GM12878 (cell line): ENCODE data around the gene FXYD1. TPM values are rescaled to one million over a fixed set of nuclear protein-coding genes. Genes with fewer than 3 reads are reported as not detected.

Experiments used
- ATF2 ChIP-seq: IDR thresholded peaks from 2 replicates; pipeline ENCODE4 v1.6.1; 2012; ENCODE audit warnings: low read length, inconsistent platforms
- ATF3 ChIP-seq: IDR thresholded peaks from 2 replicates; pipeline ENCODE4 v1.6.1; 2011; ENCODE audit warnings: low read depth, mild to moderate bottlenecking, low read length, moderate library complexity, borderline replicate concordance; ENCODE audit errors: extremely low read depth
- ATF7 ChIP-seq: fragments of 450-650 bp; IDR thresholded peaks from 2 replicates; pipeline ENCODE4 v1.6.1; 2016; ENCODE audit warnings: low read depth, mild to moderate bottlenecking
- BMI1 ChIP-seq: fragments of 450-650 bp; IDR thresholded peaks from 2 replicates; pipeline ENCODE4 v1.6.1; 2016; ENCODE audit warnings: mild to moderate bottlenecking, moderate library complexity, borderline replicate concordance
- CEBPZ ChIP-seq: fragments of 150-350 bp; IDR thresholded peaks from 2 replicates; pipeline ENCODE4 v1.6.1; 2016; ENCODE audit warnings: low read depth, low read length
- EP300 ChIP-seq, 2 experiments: fragments of 150-350 bp in 1 of 2; IDR thresholded peaks; 2 replicates each; pipeline ENCODE4 v1.6.1; 2011 to 2012; ENCODE audit warnings: low read depth in 2 of 2, low read length in 2 of 2, borderline replicate concordance in 1 of 2, improper control_type of control experiment in 1 of 2, inconsistent platforms in 1 of 2; ENCODE audit not compliant: control insufficient read depth in 1 of 2
- EZH2 ChIP-seq: IDR thresholded peaks from 2 replicates; pipeline ENCODE4 v1.6.1; 2012; ENCODE audit warnings: low read depth, mild to moderate bottlenecking, control low read depth, inconsistent platforms, low read length, borderline replicate concordance; ENCODE audit not compliant: control insufficient read depth
- FOXM1 ChIP-seq: IDR thresholded peaks from 2 replicates; pipeline ENCODE4 v1.6.1; 2012; ENCODE audit warnings: low read depth, mild to moderate bottlenecking, inconsistent platforms, low read length, moderate library complexity
- IKZF1 ChIP-seq: fragments of 450-650 bp; conservative IDR thresholded peaks from 2 replicates; pipeline ENCODE4 v1.6.1; 2017; ENCODE audit warnings: antibody characterized with exemption, mild to moderate bottlenecking
- IKZF2 ChIP-seq, 2 experiments: fragments of 450-650 bp; IDR thresholded peaks; 2 replicates each; pipeline ENCODE4 v1.6.1; 2017; ENCODE audit warnings: mild to moderate bottlenecking in 2 of 2, moderate library complexity in 2 of 2
- MAX ChIP-seq: IDR thresholded peaks from 2 replicates; pipeline ENCODE4 v1.6.1; 2012; ENCODE audit warnings: low read depth, low read length, improper control_type of control experiment
- MEF2B ChIP-seq: fragments of 450-650 bp; IDR thresholded peaks from 2 replicates; pipeline ENCODE4 v1.6.1; 2018; ENCODE audit warnings: mild to moderate bottlenecking, moderate library complexity; ENCODE audit not compliant: partially characterized antibody, poor library complexity, severe bottlenecking
- RBBP5 ChIP-seq: fragments of 200-600 bp; sonication (generic); conservative IDR thresholded peaks from 2 replicates; pipeline ENCODE4 v1.6.1; 2016
- RFX5 ChIP-seq: IDR thresholded peaks from 2 replicates; pipeline ENCODE4 v1.6.1; 2011; ENCODE audit warnings: low read depth, low read length, improper control_type of control experiment
- SMARCA5 ChIP-seq: fragments of 450-650 bp; IDR thresholded peaks from 2 replicates; pipeline ENCODE4 v1.6.1; 2017; ENCODE audit warnings: mild to moderate bottlenecking
- YBX1 ChIP-seq: fragments of 450-650 bp; IDR thresholded peaks from 2 replicates; pipeline ENCODE4 v1.6.1; 2016; ENCODE audit warnings: antibody characterized with exemption
- polyA plus RNA-seq, 11 experiments: library from polyadenylated mRNA; depleted of rRNA in 4 of 11; unstranded in 6 of 11; stranded (reverse) in 5 of 11; fragments of >200 nt; fragmentation: Nextera tagmentation in 4 of 11; fragmentation: Illumina TruSeq in 1 of 11; extraction: Ambion mirVana in 4 of 11; extraction: Trizol in 1 of 11; gene quantifications; 1 replicate in 1 of 11; 2 replicates in 10 of 11; pipeline versions ENCODE4 v1.2.1 to v1.2.3, GENCODE V29; 2011 to 2016; ENCODE audit warnings: inconsistent platforms in 2 of 11, missing spikeins in 2 of 11, low read depth in 1 of 11
- total RNA-seq, 4 experiments: library from RNA; depleted of rRNA in 3 of 4; stranded (reverse); fragments of >200 nt in 3 of 4; fragmentation: Illumina TruSeq in 1 of 4; extraction: Trizol in 1 of 4; gene quantifications; 2 replicates each; pipeline versions ENCODE4 v1.2.1 to v1.2.3, GENCODE V29; 2013 to 2021
- TF ChIP-seq, protein P1 (sequence below): fragments of 450-650 bp; IDR thresholded peaks from 2 replicates; pipeline ENCODE4 v1.6.1; 2017; ENCODE audit warnings: antibody characterized with exemption, mild to moderate bottlenecking, moderate library complexity
- TF ChIP-seq, protein P2 (sequence below): IDR thresholded peaks from 2 replicates; pipeline ENCODE4 v1.6.1; 2011; ENCODE audit warnings: borderline replicate concordance, low read depth, mild to moderate bottlenecking, moderate library complexity, mixed read lengths, low read length; ENCODE audit not compliant: insufficient read depth; ENCODE audit errors: extremely low read length

FXYD1 gene
- total and polyA plus RNA-seq, 10 of the 15 experiments (the other 5 are each of a cell fraction or from before 2014, with no cell fraction given) = 0.34 to 1.2 (median 0.49) TPM; not detected in 4

- TF ChIP-seq BMI1 (peak; percentile 29; the same call in 1 of the 2 replicates), EZH2 (no peak), ATF2 (no peak), RFX5 (no peak), SMARCA5 (no peak), EP300 (IDR thresholded peaks at IDR 0.05; ENCODE audit: borderline replicate concordance in 1 of 2, control insufficient read depth in 1 of 2, low read depth in 2 of 2, low read length in 2 of 2) (peak in 1 of 2 experiments; percentile 28; a peak in 1 of 4 replicates), ATF7 (no peak), YBX1 (no peak), MAX (no peak), ATF3 (no peak), IKZF1 (peak; percentile 59; the same call in 1 of the 2 replicates), RBBP5 (no peak), CEBPZ (no peak), IKZF2 (IDR thresholded peaks at IDR 0.05) (peak; percentile 70 to 80; a peak in 3 of 4 replicates), MEF2B (peak; percentile 95), FOXM1 (no peak)
- TF ChIP-seq, protein P1, sequence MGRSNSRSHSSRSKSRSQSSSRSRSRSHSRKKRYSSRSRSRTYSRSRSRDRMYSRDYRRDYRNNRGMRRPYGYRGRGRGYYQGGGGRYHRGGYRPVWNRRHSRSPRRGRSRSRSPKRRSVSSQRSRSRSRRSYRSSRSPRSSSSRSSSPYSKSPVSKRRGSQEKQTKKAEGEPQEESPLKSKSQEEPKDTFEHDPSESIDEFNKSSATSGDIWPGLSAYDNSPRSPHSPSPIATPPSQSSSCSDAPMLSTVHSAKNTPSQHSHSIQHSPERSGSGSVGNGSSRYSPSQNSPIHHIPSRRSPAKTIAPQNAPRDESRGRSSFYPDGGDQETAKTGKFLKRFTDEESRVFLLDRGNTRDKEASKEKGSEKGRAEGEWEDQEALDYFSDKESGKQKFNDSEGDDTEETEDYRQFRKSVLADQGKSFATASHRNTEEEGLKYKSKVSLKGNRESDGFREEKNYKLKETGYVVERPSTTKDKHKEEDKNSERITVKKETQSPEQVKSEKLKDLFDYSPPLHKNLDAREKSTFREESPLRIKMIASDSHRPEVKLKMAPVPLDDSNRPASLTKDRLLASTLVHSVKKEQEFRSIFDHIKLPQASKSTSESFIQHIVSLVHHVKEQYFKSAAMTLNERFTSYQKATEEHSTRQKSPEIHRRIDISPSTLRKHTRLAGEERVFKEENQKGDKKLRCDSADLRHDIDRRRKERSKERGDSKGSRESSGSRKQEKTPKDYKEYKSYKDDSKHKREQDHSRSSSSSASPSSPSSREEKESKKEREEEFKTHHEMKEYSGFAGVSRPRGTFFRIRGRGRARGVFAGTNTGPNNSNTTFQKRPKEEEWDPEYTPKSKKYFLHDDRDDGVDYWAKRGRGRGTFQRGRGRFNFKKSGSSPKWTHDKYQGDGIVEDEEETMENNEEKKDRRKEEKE = no peak
- TF ChIP-seq, protein P2, sequence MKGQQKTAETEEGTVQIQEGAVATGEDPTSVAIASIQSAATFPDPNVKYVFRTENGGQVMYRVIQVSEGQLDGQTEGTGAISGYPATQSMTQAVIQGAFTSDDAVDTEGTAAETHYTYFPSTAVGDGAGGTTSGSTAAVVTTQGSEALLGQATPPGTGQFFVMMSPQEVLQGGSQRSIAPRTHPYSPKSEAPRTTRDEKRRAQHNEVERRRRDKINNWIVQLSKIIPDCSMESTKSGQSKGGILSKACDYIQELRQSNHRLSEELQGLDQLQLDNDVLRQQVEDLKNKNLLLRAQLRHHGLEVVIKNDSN = no peak
Observed at GRCh38 chr19:35160629-35161433, 22.2 kb downstream of the FXYD1 start (continued).
